ENCODE results near the gene PCDHGA1.
"Not testable (repeated sequence)": the region's sequence is repeated elsewhere in the genome, so short reads cannot be mapped to it uniquely, and the experiment has no call there.

PCDHGA1 gene

DNA sequence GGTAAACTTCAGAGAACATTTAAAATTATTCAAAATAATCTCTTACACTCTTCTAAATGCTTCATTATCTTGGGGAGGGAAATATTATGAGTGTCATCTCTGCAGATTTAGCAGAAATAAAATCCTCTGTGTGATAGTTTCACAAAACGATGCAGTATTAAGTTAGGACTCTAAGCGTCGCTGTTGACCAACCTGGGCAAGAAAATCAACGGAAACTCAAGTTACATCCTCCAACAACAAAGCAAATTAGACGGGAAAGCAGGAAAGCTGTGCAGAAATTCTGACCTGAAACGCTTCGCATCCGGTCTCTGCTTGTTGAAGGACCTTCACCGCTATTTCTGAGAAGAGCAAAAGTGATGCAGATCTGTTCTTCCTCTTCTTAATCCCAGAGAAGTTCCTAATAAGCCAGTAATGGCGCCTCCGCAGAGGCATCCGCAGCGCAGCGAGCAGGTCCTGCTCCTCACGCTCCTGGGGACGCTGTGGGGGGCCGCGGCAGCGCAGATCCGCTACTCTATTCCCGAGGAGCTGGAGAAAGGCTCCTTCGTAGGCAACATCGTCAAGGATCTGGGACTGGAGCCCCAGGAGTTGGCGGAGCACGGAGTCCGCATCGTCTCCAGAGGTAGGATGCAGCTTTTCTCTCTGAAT lies 43.5 kb downstream of the PCDHGA1 start, which contains the start of gene PCDHGA6:
Gene PCDHGA6 (plus strand): TSS at position 219 of the 645 bp plus-strand sequence. CDS start 193 bp downstream, at position 412.
- Histone ChIP-seq H3K9ac (ENCODE audit: low read length) (no peak within 1 kb of the TSS), H3K27ac (ENCODE audit: low read depth, low read length) (no peak within 1 kb of the TSS), H3K4me2 (ENCODE audit: low read depth, low read length, poor library complexity, severe bottlenecking) (peak within 1 kb of the TSS; percentile 35), H3K4me3 (ENCODE audit: insufficient read depth, low read length, poor library complexity, severe bottlenecking) (peak within 1 kb of the TSS; percentile 18), H3K9me2 (replicated peaks; ENCODE audit: insufficient read depth, low read length) (no peaks in the 10 kb centered on the region), H2AFZ (ENCODE audit: low read depth, low read length, severe bottlenecking) (no peak within 1 kb of the TSS), H4K20me1 (ENCODE audit: low read depth, low read length) (no peaks in the 10 kb centered on the region), H3K9me3 (ENCODE audit: insufficient read depth, low read length) (peaks cover 58% of the 10 kb centered on the region; the same call in 1 of the 2 replicates), H3F3A (ENCODE audit: insufficient read depth) (no peaks in the 10 kb centered on the region), H3K79me2 (ENCODE audit: insufficient read depth, low read length) (peaks cover 7% of the 10 kb centered on the region; the same call in 1 of the 2 replicates), H3K27me3 (ENCODE audit: low read length) (no peaks in the 10 kb centered on the region), H3K36me3 (ENCODE audit: low read length) (peaks cover 23% of the 10 kb centered on the region)
- TF ChIP-seq, protein P1, sequence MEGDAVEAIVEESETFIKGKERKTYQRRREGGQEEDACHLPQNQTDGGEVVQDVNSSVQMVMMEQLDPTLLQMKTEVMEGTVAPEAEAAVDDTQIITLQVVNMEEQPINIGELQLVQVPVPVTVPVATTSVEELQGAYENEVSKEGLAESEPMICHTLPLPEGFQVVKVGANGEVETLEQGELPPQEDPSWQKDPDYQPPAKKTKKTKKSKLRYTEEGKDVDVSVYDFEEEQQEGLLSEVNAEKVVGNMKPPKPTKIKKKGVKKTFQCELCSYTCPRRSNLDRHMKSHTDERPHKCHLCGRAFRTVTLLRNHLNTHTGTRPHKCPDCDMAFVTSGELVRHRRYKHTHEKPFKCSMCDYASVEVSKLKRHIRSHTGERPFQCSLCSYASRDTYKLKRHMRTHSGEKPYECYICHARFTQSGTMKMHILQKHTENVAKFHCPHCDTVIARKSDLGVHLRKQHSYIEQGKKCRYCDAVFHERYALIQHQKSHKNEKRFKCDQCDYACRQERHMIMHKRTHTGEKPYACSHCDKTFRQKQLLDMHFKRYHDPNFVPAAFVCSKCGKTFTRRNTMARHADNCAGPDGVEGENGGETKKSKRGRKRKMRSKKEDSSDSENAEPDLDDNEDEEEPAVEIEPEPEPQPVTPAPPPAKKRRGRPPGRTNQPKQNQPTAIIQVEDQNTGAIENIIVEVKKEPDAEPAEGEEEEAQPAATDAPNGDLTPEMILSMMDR (IDR thresholded peaks at IDR 0.05; ENCODE audit: insufficient read depth, low read length, poor library complexity, severe bottlenecking), result no peak
- TF ChIP-seq EZH2phosphoT487 (conservative IDR thresholded peaks at IDR 0.05; ENCODE audit: low read length), result no peak

DNA sequence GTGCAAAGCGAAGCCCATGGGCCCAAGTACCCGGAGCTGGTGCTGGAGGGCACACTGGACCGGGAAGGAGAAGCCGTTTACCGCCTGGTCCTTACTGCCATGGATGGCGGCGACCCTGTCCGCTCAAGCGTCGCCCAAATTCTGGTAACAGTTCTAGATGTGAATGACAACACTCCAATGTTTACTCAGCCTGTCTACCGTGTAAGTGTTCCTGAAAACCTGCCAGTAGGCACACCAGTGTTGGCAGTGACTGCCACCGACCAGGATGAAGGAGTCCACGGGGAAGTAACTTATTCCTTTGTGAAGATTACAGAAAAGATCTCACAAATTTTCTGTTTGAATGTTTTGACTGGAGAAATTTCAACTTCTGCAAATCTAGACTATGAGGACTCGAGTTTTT lies 44.3 kb downstream of the PCDHGA1 start:
- Histone ChIP-seq H3F3A (ENCODE audit: insufficient read depth) (no peaks in the 10 kb centered on the region), H3K27me3 (ENCODE audit: low read length) (no peaks in the 10 kb centered on the region), H3K9ac (ENCODE audit: low read length) (no peak overlapping the region), H4K20me1 (ENCODE audit: low read depth, low read length) (no peaks in the 10 kb centered on the region), H3K4me2 (ENCODE audit: low read depth, low read length, poor library complexity, severe bottlenecking) (no peak overlapping the region), H3K36me3 (ENCODE audit: low read length) (peaks cover 23% of the 10 kb centered on the region), H3K4me3 (ENCODE audit: insufficient read depth, low read length, poor library complexity, severe bottlenecking) (no peak overlapping the region), H3K79me2 (ENCODE audit: insufficient read depth, low read length) (peaks cover 7% of the 10 kb centered on the region; the same call in 1 of the 2 replicates), H3K9me3 (ENCODE audit: insufficient read depth, low read length) (peaks cover 58% of the 10 kb centered on the region; the same call in 1 of the 2 replicates), H3K9me2 (replicated peaks; ENCODE audit: insufficient read depth, low read length) (no peaks in the 10 kb centered on the region), H3K27ac (ENCODE audit: low read depth, low read length) (no peak overlapping the region), H2AFZ (ENCODE audit: low read depth, low read length, severe bottlenecking) (no peak overlapping the region)
- TF ChIP-seq EZH2phosphoT487 (conservative IDR thresholded peaks at IDR 0.05; ENCODE audit: low read length), result no peak
- TF ChIP-seq, protein P1 (IDR thresholded peaks at IDR 0.05; ENCODE audit: insufficient read depth, low read length, poor library complexity, severe bottlenecking), result no peak

DNA sequence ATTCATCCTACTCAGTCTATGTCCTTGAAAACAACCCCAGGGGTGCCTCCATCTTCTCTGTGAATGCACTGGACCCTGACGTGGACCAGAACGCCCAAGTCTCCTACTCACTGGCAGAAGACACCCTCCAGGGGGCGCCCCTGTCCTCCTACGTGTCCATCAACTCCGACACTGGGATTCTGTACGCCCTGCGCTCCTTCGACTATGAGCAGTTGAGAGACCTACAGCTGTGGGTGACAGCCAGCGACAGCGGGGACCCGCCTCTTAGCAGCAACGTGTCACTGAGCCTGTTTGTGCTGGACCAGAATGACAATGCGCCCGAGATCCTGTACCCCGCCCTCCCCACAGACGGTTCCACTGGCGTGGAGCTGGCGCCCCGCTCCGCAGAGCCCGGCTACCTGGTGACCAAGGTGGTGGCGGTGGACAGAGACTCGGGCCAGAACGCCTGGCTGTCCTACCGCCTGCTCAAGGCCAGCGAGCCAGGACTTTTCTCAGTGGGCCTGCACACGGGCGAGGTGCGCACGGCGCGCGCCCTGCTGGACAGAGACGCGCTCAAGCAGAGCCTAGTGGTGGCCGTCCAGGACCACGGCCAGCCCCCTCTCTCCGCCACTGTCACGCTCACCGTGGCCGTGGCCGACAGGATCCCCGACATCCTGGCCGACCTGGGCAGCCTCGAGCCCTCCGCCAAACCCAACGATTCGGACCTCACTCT lies 45.3 kb downstream of the PCDHGA1 start:
- H2AFZ ChIP-seq (ENCODE audit: low read depth, low read length, severe bottlenecking); H3K4me3 ChIP-seq (ENCODE audit: insufficient read depth, low read length, poor library complexity, severe bottlenecking); H3K9me2 ChIP-seq (replicated peaks; ENCODE audit: insufficient read depth, low read length); H3K4me2 ChIP-seq (ENCODE audit: low read depth, low read length, poor library complexity, severe bottlenecking); H4K20me1 ChIP-seq (ENCODE audit: low read depth, low read length); H3K79me2 ChIP-seq (ENCODE audit: insufficient read depth, low read length); H3K9ac ChIP-seq (ENCODE audit: low read length); H3K27ac ChIP-seq (ENCODE audit: low read depth, low read length); H3F3A ChIP-seq (ENCODE audit: insufficient read depth); H3K27me3 ChIP-seq (ENCODE audit: low read length): not testable (repeated sequence)
- peaks cover 19% of the 10 kb centered on the region for H3K36me3 ChIP-seq (ENCODE audit: low read length)
- peaks cover 53% of the 10 kb centered on the region; the same call in 1 of the 2 replicates for H3K9me3 ChIP-seq (ENCODE audit: insufficient read depth, low read length)

Data from SU-DHL-6 (cell line).